GM23338 (cell line): ENCODE data around the gene KLHL25. TPM values are rescaled to one million over a fixed set of nuclear protein-coding genes. Genes with fewer than 3 reads are reported as not detected.

Source experiments
- ATAC-seq: fragments of 200-7000 bp; cut with Tn5 transposase; 3 replicates; pipeline ENCODE4 v1.9.1; 2020
- DNase-seq: peaks from one replicate; pipeline ENCODE4 v3.0.0-alpha.2; 2015; ENCODE audit warnings: low spot score
- H2AFZ ChIP-seq: fragments of 200-600 bp; sonication (generic); 2 replicates; pipeline ENCODE4 v1.8.0; 2016; ENCODE audit warnings: antibody characterized with exemption, mild to moderate bottlenecking, moderate library complexity
- H3F3A ChIP-seq: fragments of 200-600 bp; sonication (generic); replicated peaks from 2 replicates; pipeline ENCODE4 v1.8.0; 2017; ENCODE audit warnings: antibody characterized with exemption, mixed run types, low read depth
- H3K27ac ChIP-seq: fragments of 200-600 bp; sonication (generic); 2 replicates; pipeline ENCODE4 v1.6.1; 2016; ENCODE audit warnings: low read depth
- H3K27me3 ChIP-seq: fragments of 200-600 bp; sonication (generic); 2 replicates; pipeline ENCODE4 v1.8.0; 2016; ENCODE audit warnings: mild to moderate bottlenecking, mixed run types, moderate library complexity; ENCODE audit not compliant: insufficient read depth
- H3K36me3 ChIP-seq: fragments of 200-600 bp; sonication (generic); 2 replicates; pipeline ENCODE4 v1.8.0; 2016; ENCODE audit warnings: mild to moderate bottlenecking; ENCODE audit not compliant: insufficient read depth
- H3K4me1 ChIP-seq: fragments of 200-600 bp; sonication (generic); 2 replicates; pipeline ENCODE4 v1.8.0; 2016; ENCODE audit warnings: mild to moderate bottlenecking, moderate library complexity; ENCODE audit not compliant: insufficient read depth
- H3K4me2 ChIP-seq: fragments of 200-600 bp; sonication (generic); 2 replicates; pipeline ENCODE4 v1.7.1; 2017; ENCODE audit warnings: mixed run types
- H3K4me3 ChIP-seq: fragments of 200-600 bp; sonication (generic); 2 replicates; pipeline ENCODE4 v1.6.1; 2016; ENCODE audit warnings: mixed run types
- H3K79me2 ChIP-seq: fragments of 200-600 bp; sonication (generic); replicated peaks from 2 replicates; pipeline ENCODE4 v1.8.0; 2017; ENCODE audit warnings: mild to moderate bottlenecking; ENCODE audit not compliant: insufficient read depth
- H3K9me2 ChIP-seq: fragments of 200-600 bp; sonication (generic); 2 replicates; pipeline ENCODE4 v1.8.0; 2017; ENCODE audit not compliant: insufficient read depth
- H4K20me1 ChIP-seq: fragments of 200-600 bp; sonication (generic); replicated peaks from 2 replicates; pipeline ENCODE4 v1.8.0; 2017; ENCODE audit warnings: mild to moderate bottlenecking; ENCODE audit not compliant: insufficient read depth
- H3K27ac Mint-ChIP-seq: 2 replicates; pipeline ENCODE4 v1.8.0; 2020; ENCODE audit warnings: inconsistent platforms, mild to moderate bottlenecking, moderate library complexity, mixed read lengths
- H3K27me3 Mint-ChIP-seq: 3 replicates; pipeline ENCODE4 v1.8.0; 2022; ENCODE audit warnings: low read depth, mild to moderate bottlenecking, moderate library complexity, mixed read lengths, inconsistent platforms; ENCODE audit not compliant: insufficient read depth, poor library complexity
- H3K36me3 Mint-ChIP-seq: 3 replicates; pipeline ENCODE4 v1.8.0; 2021; ENCODE audit warnings: low read depth, mild to moderate bottlenecking, inconsistent platforms, moderate library complexity, mixed read lengths
- H3K4me1 Mint-ChIP-seq: 3 replicates; pipeline ENCODE4 v1.8.0; 2020; ENCODE audit warnings: mild to moderate bottlenecking, inconsistent platforms, mixed read lengths
- H3K4me3 Mint-ChIP-seq: 3 replicates; pipeline ENCODE4 v1.8.0; 2021; ENCODE audit warnings: moderate library complexity, mild to moderate bottlenecking, inconsistent platforms, mixed read lengths
- H3K9me3 Mint-ChIP-seq: 3 replicates; pipeline ENCODE4 v1.8.0; 2020; ENCODE audit warnings: moderate library complexity, mild to moderate bottlenecking, inconsistent platforms, mixed read lengths
- CREB1 ChIP-seq: fragments of 250-450 bp; sonication (Bioruptor Pico); IDR thresholded peaks from 2 replicates; pipeline ENCODE4 v1.5.0; 2020; ENCODE audit warnings: low read depth, mild to moderate bottlenecking, moderate library complexity
- CTCF ChIP-seq, 2 experiments: fragments of 200-600 bp in 1 of 2; sonication (generic) in 1 of 2; conservative IDR thresholded peaks; 2 replicates each; pipeline versions ENCODE4 v1.5.1 to v1.6.1; 2016 to 2017; ENCODE audit warnings: antibody characterized with exemption in 2 of 2, low read depth in 2 of 2, mild to moderate bottlenecking in 2 of 2, moderate library complexity in 1 of 2
- ETS1 ChIP-seq: IDR thresholded peaks from 2 replicates; pipeline ENCODE4 v1.6.1; 2016; ENCODE audit warnings: antibody characterized with exemption
- EZH2 ChIP-seq: fragments of 200-600 bp; sonication (generic); IDR thresholded peaks from one replicate; pipeline ENCODE4 v1.8.0; 2017; ENCODE audit warnings: antibody characterized with exemption, mild to moderate bottlenecking, low read depth; ENCODE audit not compliant: unreplicated experiment
- JUNB ChIP-seq: IDR thresholded peaks from one replicate; pipeline ENCODE4 v1.6.1; 2016; ENCODE audit warnings: antibody characterized with exemption; ENCODE audit not compliant: unreplicated experiment
- NANOG ChIP-seq: IDR thresholded peaks from 2 replicates; pipeline ENCODE4 v1.6.1; 2016; ENCODE audit warnings: antibody characterized with exemption, borderline replicate concordance
- POLR2AphosphoS5 ChIP-seq: IDR thresholded peaks from 2 replicates; pipeline ENCODE4 v1.6.1; 2016; ENCODE audit warnings: antibody characterized with exemption, low read depth
- REST ChIP-seq: IDR thresholded peaks from one replicate; pipeline ENCODE4 v1.6.1; 2018; ENCODE audit warnings: antibody characterized with exemption; ENCODE audit not compliant: unreplicated experiment
- STAT1 ChIP-seq: IDR thresholded peaks from one replicate; pipeline ENCODE4 v1.6.1; 2016; ENCODE audit warnings: antibody characterized with exemption; ENCODE audit not compliant: unreplicated experiment
- ZNF114 ChIP-seq: fragments of 250-450 bp; sonication (Bioruptor Pico); IDR thresholded peaks from 2 replicates; pipeline ENCODE4 v1.5.0; 2020; ENCODE audit warnings: mild to moderate bottlenecking, moderate library complexity
- ZNF331 ChIP-seq: fragments of 250-450 bp; sonication (Bioruptor Pico); IDR thresholded peaks from 2 replicates; pipeline ENCODE4 v1.5.0; 2020; ENCODE audit warnings: low read depth, mild to moderate bottlenecking, moderate library complexity
- ZNF462 ChIP-seq: fragments of 250-450 bp; sonication (Bioruptor Pico); IDR thresholded peaks from 2 replicates; pipeline ENCODE4 v1.5.0; 2020; ENCODE audit warnings: mild to moderate bottlenecking, moderate library complexity
- polyA plus RNA-seq: library from polyadenylated mRNA; unstranded; fragments of >200 nt; fragmentation: Nextera tagmentation; extraction: Ambion mirVana; gene quantifications from 2 replicates; pipeline ENCODE4 v1.2.1, GENCODE V29; 2016
- total RNA-seq: library from RNA; depleted of rRNA; stranded (reverse); fragments of >200 nt; shearing (Covaris generic); gene quantifications from 2 replicates; pipeline ENCODE4 v1.2.3, GENCODE V29; 2014

The KLHL25 gene
- total and polyA plus RNA-seq, 2 experiments from 2014 or later = 5.2 to 28.5 TPM

GRCh38 chr15:85826756-85827515 is 32.2 kb upstream of the KLHL25 start:
- no peak for TF ChIP-seq ZNF462 (CRISPR knock-in tag)
- TF ChIP-seq STAT1 = no peak
- no peak for TF ChIP-seq ZNF331 (CRISPR knock-in tag)
- TF ChIP-seq CREB1 (CRISPR knock-in tag) = no peak
- TF ChIP-seq REST = no peak
- no peak for TF ChIP-seq ZNF114 (CRISPR knock-in tag)
- no peak for TF ChIP-seq NANOG
- TF ChIP-seq POLR2AphosphoS5 = no peak
- no peak for TF ChIP-seq EZH2
- TF ChIP-seq CTCF (conservative IDR thresholded peaks at IDR 0.05; ENCODE audit: low read depth in 2 of 2) = no peak
- TF ChIP-seq ETS1 = no peak
- TF ChIP-seq JUNB = no peak
- Mint-ChIP-seq H3K27ac (no peak overlapping the region), H3K4me1 (peaks cover 2% of the 10 kb centered on the region; the same call in 1 of the 3 replicates), H3K9me3 (no peaks in the 10 kb centered on the region), H3K36me3 (no peaks in the 10 kb centered on the region; the same call in 2 of the 3 replicates), H3K4me3 (no peak overlapping the region), H3K27me3 (peaks cover 8% of the 10 kb centered on the region)
- Histone ChIP-seq H3K79me2 (no peaks in the 10 kb centered on the region), H3K36me3 (no peaks in the 10 kb centered on the region), H3K27me3 (no peaks in the 10 kb centered on the region), H3K4me2 (no peak overlapping the region), H3K9me2 (no peaks in the 10 kb centered on the region), H2AFZ (no peak overlapping the region), H3F3A (no peaks in the 10 kb centered on the region), H3K4me1 (no peaks in the 10 kb centered on the region), H4K20me1 (no peaks in the 10 kb centered on the region), H3K27ac (no peak overlapping the region), H3K4me3 (no peak overlapping the region)
- DNase-seq (no peak), ATAC-seq (no peak)
